ENCODE results near the gene ADAMTS18.
"Not testable (repeated sequence)": the region's sequence is repeated elsewhere in the genome, so short reads cannot be mapped to it uniquely, and the experiment has no call there.

Gene ADAMTS18, protein sequence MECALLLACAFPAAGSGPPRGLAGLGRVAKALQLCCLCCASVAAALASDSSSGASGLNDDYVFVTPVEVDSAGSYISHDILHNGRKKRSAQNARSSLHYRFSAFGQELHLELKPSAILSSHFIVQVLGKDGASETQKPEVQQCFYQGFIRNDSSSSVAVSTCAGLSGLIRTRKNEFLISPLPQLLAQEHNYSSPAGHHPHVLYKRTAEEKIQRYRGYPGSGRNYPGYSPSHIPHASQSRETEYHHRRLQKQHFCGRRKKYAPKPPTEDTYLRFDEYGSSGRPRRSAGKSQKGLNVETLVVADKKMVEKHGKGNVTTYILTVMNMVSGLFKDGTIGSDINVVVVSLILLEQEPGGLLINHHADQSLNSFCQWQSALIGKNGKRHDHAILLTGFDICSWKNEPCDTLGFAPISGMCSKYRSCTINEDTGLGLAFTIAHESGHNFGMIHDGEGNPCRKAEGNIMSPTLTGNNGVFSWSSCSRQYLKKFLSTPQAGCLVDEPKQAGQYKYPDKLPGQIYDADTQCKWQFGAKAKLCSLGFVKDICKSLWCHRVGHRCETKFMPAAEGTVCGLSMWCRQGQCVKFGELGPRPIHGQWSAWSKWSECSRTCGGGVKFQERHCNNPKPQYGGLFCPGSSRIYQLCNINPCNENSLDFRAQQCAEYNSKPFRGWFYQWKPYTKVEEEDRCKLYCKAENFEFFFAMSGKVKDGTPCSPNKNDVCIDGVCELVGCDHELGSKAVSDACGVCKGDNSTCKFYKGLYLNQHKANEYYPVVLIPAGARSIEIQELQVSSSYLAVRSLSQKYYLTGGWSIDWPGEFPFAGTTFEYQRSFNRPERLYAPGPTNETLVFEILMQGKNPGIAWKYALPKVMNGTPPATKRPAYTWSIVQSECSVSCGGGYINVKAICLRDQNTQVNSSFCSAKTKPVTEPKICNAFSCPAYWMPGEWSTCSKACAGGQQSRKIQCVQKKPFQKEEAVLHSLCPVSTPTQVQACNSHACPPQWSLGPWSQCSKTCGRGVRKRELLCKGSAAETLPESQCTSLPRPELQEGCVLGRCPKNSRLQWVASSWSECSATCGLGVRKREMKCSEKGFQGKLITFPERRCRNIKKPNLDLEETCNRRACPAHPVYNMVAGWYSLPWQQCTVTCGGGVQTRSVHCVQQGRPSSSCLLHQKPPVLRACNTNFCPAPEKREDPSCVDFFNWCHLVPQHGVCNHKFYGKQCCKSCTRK (N-terminal part only)

DNA sequence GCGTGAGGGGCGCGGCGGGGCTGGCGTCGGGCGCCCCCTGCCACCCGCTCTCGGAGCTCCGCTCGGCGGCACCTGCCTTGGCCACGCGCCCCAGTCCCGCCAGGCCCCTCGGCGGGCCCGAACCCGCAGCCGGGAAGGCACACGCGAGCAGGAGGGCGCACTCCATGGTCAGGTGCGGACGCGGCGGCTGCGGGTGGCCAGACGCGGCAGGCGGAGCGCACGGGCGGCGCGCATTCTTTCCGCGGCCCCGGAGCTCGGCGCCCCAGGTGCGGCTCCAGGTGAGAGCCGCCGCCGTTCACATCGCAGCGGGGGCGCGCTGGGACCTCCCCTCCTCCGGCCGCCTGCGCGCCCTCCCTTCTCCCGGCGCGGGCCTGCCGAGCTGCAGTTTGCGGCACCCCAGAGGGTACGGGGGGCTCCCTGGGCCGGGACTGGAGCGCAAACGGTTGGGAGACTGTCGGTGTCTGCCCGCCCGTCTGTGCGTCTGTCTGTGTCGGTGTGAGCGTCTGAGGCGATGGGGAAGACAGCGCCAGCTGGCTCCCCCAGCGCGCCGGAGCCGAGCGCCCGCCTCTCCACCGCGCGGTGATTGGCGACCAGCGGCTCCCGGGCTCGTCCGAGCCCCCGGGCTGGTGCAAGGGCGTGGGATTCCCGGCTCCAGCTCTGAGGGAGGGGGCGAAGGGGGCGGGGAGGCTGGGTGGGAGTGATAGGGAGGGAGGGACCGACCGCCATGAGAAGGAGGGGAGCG, at the start of gene ADAMTS18:
ADAMTS18 (minus strand) TSS at position 505 of the 742 bp plus-strand sequence; CDS start at position 166, 339 bp downstream.
- no peak for DNase-seq (ENCODE audit: low spot score)

- no peak for DNase-seq (ENCODE audit: low spot score)
These were observed 46.0 kb upstream of the ADAMTS18 start for GRCh38 chr16:77480681-77481315.

GRCh38 chr16:77472262-77472661, 37.4 kb upstream of the ADAMTS18 start:
- no peak for DNase-seq (ENCODE audit: low spot score)

DNA sequence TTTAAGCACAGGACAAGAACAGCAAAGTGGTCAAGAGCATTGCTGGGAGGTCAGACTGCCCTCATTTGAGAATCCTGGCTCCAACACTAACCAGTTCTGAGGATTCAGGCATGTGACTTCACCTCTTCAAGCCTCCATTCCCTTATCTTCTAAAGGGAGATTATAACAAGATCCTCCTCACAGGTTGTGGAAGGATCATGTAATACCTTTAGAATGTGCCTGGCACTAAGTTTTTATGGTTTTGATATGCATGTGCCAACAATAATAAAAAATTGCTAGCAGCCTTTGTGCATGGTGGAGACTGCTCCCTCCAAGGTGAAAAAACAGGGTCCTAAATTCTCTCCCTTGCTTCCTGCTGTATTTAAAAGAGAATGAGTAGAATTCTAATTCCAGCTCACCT, 36.0 kb upstream of the ADAMTS18 start:
- no peak for DNase-seq (ENCODE audit: low spot score)

DNA sequence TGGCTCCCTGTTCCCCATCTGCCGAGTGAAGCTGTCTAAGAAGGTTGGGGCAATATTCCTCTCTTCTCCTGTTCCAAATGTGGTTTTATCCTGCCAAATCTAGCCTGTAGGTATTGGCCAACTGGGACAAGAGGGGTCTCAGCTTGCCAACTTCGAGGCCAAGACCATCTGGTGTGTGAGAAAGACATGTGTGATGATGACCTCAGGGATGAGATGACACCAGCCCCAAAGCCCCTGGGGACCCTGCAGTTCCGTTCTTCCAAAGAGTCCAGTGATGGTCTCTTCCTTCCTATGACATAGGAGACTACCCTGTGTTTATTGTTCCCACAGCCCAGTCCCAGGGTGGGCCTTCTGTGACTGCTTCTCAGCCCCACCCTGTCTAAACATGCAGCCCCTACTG, 34.8 kb upstream of the ADAMTS18 start:
- DNase-seq (ENCODE audit: low spot score) = no peak

- no peak for DNase-seq (ENCODE audit: low spot score)
These were observed 34.0 kb upstream of the ADAMTS18 start for GRCh38 chr16:77468831-77469230.

DNA sequence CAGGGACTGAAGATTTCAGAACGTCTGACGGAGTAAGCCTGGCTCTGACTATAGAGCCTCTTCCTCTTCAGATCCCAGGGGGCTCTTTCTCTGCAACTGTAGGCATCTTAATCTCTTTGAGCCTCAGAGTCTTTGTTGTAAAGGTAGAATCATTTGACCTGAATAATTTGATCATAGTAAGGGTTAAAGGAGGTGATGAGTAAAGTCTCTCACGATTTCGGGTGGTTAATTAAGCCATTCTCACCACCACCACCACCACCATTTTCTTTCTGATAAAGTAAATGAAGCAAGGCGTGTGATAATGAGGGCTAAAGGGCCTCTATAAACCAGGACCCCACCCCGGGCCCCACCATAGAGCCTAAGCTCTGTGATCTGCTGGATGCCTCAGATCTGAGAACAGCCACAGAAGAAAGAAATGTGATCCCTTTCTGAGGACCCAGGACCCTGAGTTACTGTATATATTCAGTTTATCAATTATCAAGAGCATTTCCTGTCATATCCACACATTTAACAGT, 33.0 kb upstream of the ADAMTS18 start:
- DNase-seq (ENCODE audit: low spot score) = no peak

- DNase-seq (ENCODE audit: low spot score) = not testable (repeated sequence)
These were observed 28.8 kb upstream of the ADAMTS18 start for GRCh38 chr16:77463659-77464058.

GRCh38 chr16:77462894-77463293, 28.1 kb upstream of the ADAMTS18 start:
- DNase-seq (ENCODE audit: low spot score) = no peak

DNA sequence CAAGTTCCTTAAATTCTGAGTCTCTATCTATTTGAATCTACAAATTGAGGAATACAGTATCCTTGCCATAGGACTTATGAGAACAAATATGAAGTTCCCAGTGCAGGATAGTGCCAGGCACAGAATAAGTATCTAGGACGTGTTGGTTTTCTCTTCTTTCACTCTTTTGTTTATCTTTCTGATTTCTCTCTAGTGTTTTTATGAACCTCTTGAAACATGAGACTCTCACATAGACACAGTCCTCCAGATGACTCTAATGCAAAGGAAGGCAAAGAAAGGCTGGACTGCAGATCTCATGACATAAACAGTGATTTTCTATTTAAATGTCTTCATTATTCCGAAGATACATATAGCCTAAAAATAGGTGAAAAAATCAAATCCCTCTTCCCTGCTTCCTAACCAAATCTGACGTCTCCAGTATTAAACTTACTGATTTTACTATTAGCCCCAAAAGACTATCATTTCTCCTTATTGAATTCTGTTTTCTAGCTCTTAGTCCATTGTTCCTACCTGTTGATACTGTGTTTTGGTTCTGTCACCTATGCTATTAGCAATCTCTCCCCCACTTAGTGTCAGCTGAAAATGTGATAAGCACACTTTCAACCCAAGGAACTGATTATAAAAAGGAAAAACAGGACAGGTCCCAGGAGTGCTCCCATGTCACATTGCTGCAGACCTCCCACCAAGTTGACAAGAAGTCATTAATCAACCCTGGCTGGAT, 24.9 kb upstream of the ADAMTS18 start:
- DNase-seq (ENCODE audit: low spot score) = no peak

DNA sequence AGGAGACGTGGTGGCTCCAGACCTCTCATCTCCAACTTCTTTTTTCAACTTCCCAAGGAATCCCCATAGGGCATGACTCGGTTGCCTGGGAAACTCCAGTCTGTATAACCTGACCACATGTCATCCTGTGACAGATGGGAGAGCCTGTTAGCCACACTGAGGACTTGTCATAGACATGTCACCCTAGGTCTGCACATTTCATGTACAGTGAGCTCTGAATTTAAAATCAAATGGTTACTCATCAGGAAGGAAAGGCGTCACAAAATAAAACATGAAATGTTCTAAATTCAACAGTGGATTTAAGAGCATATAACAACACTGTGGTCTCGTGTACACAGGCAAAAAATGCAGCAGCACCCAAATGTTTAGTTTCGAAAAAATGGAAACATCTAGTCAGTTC, 22.2 kb upstream of the ADAMTS18 start:
- DNase-seq (ENCODE audit: low spot score) = no peak

DNA sequence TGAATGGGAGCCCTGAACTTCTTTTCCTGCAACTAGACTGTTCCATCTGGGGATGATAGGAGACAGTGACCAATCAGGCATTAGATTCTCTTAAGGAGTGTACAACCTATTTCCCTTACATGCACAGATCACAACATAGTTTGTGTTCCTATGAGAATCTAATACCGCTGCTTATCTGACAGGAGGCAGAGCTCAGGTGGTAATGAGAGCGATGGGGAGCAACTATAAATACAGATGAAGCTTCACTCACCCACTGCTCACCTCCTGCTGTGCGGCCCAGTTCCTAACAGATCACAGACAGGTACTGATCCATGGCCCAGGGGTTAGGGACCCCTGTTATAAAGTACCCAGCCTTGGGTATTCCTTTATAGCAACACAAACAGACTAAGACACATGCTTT, 17.4 kb upstream of the ADAMTS18 start:
- no peak for DNase-seq (ENCODE audit: low spot score)

- DNase-seq (ENCODE audit: low spot score) = no peak
These were observed 16.1 kb upstream of the ADAMTS18 start for GRCh38 chr16:77450790-77451487.

DNA sequence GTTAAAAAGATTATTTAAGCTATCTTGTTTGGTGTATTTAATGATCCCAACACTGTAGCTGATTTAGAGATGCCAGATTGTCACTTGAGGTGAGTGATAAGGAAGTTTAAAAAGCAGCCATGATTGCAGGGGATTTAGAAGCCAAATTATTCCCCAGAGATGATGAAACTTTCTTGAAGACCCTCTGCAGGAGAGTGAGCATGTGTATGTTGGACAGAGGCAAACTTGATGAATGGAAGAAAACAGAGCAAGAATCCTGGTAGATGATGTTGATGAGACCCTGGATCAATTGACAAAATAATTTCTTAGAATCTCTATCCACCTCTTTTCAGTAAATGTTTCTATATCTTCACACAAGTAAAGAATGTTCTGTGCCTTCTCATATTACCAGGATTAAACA, 14.4 kb upstream of the ADAMTS18 start:
- DNase-seq (ENCODE audit: low spot score) = no peak

GRCh38 chr16:77445324-77445723, 10.5 kb upstream of the ADAMTS18 start:
- no peak for DNase-seq (ENCODE audit: low spot score)

GRCh38 chr16:77444147-77444460, 9.3 kb upstream of the ADAMTS18 start:
- no peak for DNase-seq (ENCODE audit: low spot score)

GRCh38 chr16:77443357-77444146, 8.7 kb upstream of the ADAMTS18 start:
- no peak for DNase-seq (ENCODE audit: low spot score)

DNA sequence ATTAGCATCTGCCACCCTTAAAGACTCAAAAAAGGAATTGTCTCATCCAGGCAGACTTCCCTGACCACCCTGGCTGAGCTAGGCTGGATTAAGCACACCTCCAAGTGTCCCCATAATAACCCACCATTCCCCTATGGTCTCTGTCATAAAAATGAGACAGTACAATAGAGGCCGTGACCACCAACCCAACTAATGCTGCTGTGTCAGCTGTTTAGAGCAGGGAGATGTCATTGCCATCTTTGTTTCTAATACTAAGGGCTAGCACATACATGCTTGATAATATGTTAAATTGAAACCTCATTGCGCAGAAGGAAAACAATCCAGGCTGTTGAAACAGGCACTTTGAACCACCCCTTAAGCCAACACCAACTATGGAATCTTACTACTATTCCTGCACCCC, 7.2 kb upstream of the ADAMTS18 start:
- DNase-seq (ENCODE audit: low spot score) = no peak

- DNase-seq (ENCODE audit: low spot score) = no peak
These were observed 4.3 kb upstream of the ADAMTS18 start for GRCh38 chr16:77439106-77439505.

Measured in activated CD4-positive, alpha-beta T cell treated with anti-CD3 and anti-CD28 coated beads, Interleukin-2, Interleukin-4, amounts not matched to agents 100 ng/mL and 50 ng/mL, durations not matched to agents 16 hours and 8 hours (primary cell).